B cell (primary cell): ENCODE data around the gene ANGPTL8. TPM values are rescaled to one million over a fixed set of nuclear protein-coding genes. Genes with fewer than 3 reads are reported as not detected.

ENCODE experiments used
- ATAC-seq: fragments of 200-7000 bp; cut with Tn5 transposase; one replicate; pipeline ENCODE4 v1.10.0; 2021; ENCODE audit warnings: low read depth, mild to moderate bottlenecking, moderate number of reproducible peaks, moderate library complexity
- CTCF ChIA-PET: fragments of 350-600 bp; sonication (Branson Sonifier 250); formaldehyde crosslinking; loops from one replicate; lab custom pipeline; 2021; ENCODE audit warnings: antibody characterized with exemption, inconsistent platforms; lab: Charles Lee
- POLR2A ChIA-PET: fragments of 350-600 bp; sonication (Branson Sonifier 250); formaldehyde crosslinking; loops from one replicate; lab custom pipeline; 2021; ENCODE audit warnings: antibody characterized with exemption; lab: Charles Lee
- DNase-seq: peaks from one replicate; pipeline ENCODE4 v3.0.0; 2013
- H2AFZ ChIP-seq: 2 replicates; pipeline ENCODE4 v1.6.1; 2012; ENCODE audit warnings: mild to moderate bottlenecking, low read depth, low read length; ENCODE audit not compliant: insufficient read depth, poor library complexity, severe bottlenecking
- H3K27ac ChIP-seq, 2 donors: 1 replicate in 1 of 2; 2 replicates in 1 of 2; pipeline ENCODE4 v1.5.1; 2012 to 2013; ENCODE audit warnings: low read length in 2 of 2, mild to moderate bottlenecking in 2 of 2, moderate library complexity in 1 of 2
- H3K27me3 ChIP-seq, 4 experiments: fragments of 200-600 bp in 1 of 4; sonication (generic) in 1 of 4; replicated peaks in 1 of 4; 1 replicate in 2 of 4; 2 replicates in 2 of 4; pipeline versions ENCODE4 v1.6.1 to v1.7.0; 2013 to 2016; ENCODE audit warnings: low read length in 3 of 4, mild to moderate bottlenecking in 2 of 4, mixed read lengths in 1 of 4, moderate library complexity in 1 of 4; ENCODE audit not compliant: insufficient read depth in 4 of 4, control insufficient read depth in 3 of 4; ENCODE audit errors: control extremely low read depth in 1 of 4
- H3K36me3 ChIP-seq, 2 experiments: replicated peaks in 1 of 2; 1 replicate in 1 of 2; 2 replicates in 1 of 2; pipeline versions ENCODE4 v1.6.1 to v1.7.1; 2013; ENCODE audit warnings: low read length in 1 of 2; ENCODE audit not compliant: insufficient read depth in 2 of 2, control insufficient read depth in 1 of 2; ENCODE audit errors: control extremely low read depth in 1 of 2, extremely low read depth in 1 of 2
- H3K4me1 ChIP-seq, 2 donors: fragments of 200-600 bp in 1 of 2; sonication (generic) in 1 of 2; 1 replicate in 1 of 2; 2 replicates in 1 of 2; pipeline versions ENCODE4 v1.5.1 to v1.6.1; 2013 to 2017; ENCODE audit warnings: low read length in 2 of 2; ENCODE audit not compliant: control insufficient read depth in 2 of 2, insufficient read depth in 2 of 2
- H3K4me2 ChIP-seq: replicated peaks from 2 replicates; pipeline ENCODE3; 2012; ENCODE audit warnings: mild to moderate bottlenecking, low read depth, low read length; ENCODE audit not compliant: poor library complexity, severe bottlenecking
- H3K4me3 ChIP-seq, 5 experiments: fragments of 200-600 bp in 1 of 5; sonication (generic) in 1 of 5; 1 replicate in 3 of 5; 2 replicates in 2 of 5; pipeline versions ENCODE4 v1.5.1 to v1.7.0; 2011 to 2016; ENCODE audit warnings: low read length in 4 of 5, mild to moderate bottlenecking in 4 of 5, low read depth in 2 of 5, control low read depth in 1 of 5, moderate library complexity in 1 of 5; ENCODE audit not compliant: insufficient read depth in 1 of 5; ENCODE audit errors: control extremely low read depth in 1 of 5, extremely low read depth in 1 of 5
- H3K79me2 ChIP-seq: fragments of 200-600 bp; sonication (generic); one replicate; pipeline ENCODE4 v1.6.0; 2016; ENCODE audit warnings: low read length; ENCODE audit not compliant: control insufficient read depth, insufficient read depth
- H3K9ac ChIP-seq: fragments of 200-600 bp; sonication (generic); 2 replicates; pipeline ENCODE4 v1.6.1; 2017; ENCODE audit warnings: mild to moderate bottlenecking, low read length, moderate library complexity
- H3K9me3 ChIP-seq, 3 donors: one replicate each; pipeline versions ENCODE4 v1.6.1 to v1.7.1; 2013; ENCODE audit warnings: low read length in 2 of 3; ENCODE audit not compliant: control insufficient read depth in 2 of 3, insufficient read depth in 1 of 3; ENCODE audit errors: control extremely low read depth in 1 of 3
- H4K20me1 ChIP-seq: 2 replicates; pipeline ENCODE4 v1.6.0; 2012; ENCODE audit warnings: mild to moderate bottlenecking, low read length; ENCODE audit not compliant: insufficient read depth, control insufficient read depth, poor library complexity, severe bottlenecking
- H3K27ac Mint-ChIP-seq: one replicate; pipeline ENCODE4 v1.8.0; 2021; ENCODE audit warnings: mixed read lengths
- H3K27me3 Mint-ChIP-seq: one replicate; pipeline ENCODE4 v1.8.0; 2021; ENCODE audit warnings: mixed read lengths
- H3K4me1 Mint-ChIP-seq: one replicate; pipeline ENCODE4 v1.8.0; 2021; ENCODE audit warnings: mixed read lengths
- H3K4me3 Mint-ChIP-seq: one replicate; pipeline ENCODE4 v1.8.0; 2021; ENCODE audit warnings: mixed read lengths
- H3K9me3 Mint-ChIP-seq: one replicate; pipeline ENCODE4 v1.8.0; 2022; ENCODE audit warnings: mixed read lengths; ENCODE audit not compliant: insufficient read depth
- CTCF ChIP-seq: fragments of 200-600 bp; IDR thresholded peaks from one replicate; pipeline ENCODE4 v1.8.0; 2022; ENCODE audit warnings: antibody characterized with exemption, mild to moderate bottlenecking
- EZH2 ChIP-seq: IDR thresholded peaks from 2 replicates; pipeline ENCODE4 v1.6.1; 2012; ENCODE audit warnings: borderline replicate concordance, low read depth, mild to moderate bottlenecking, moderate library complexity, low read length; ENCODE audit not compliant: insufficient read depth, poor library complexity, severe bottlenecking
- WGBS: methylation state at CpG from one replicate; pipeline ENCODE4 v1.1.5; 2013; ENCODE audit warnings: missing lambda C conversion rate; ENCODE audit not compliant: insufficient coverage; 5-methylcytosine and 5-hydroxymethylcytosine counted together
- intact Hi-C: fragments of 100-400 bp; cut with micrococcal nuclease; formaldehyde crosslinking; loops from one replicate; pipeline ENCODE4 v1.10.0; 2022
- polyA plus RNA-seq: library from polyadenylated mRNA; depleted of rRNA; stranded (reverse); fragments of >200 nt; gene quantifications from 2 replicates; pipeline ENCODE4 v1.2.3, GENCODE V29; 2012
- total RNA-seq, 2 donors: library from RNA; stranded (reverse); fragments of 120-200 nt in 1 of 2; gene quantifications; 1 replicate in 1 of 2; 2 replicates in 1 of 2; pipeline versions ENCODE4 v1.2.3 to v1.2.4, GENCODE V29; 2013 to 2022

The ANGPTL8 gene
- total and polyA plus RNA-seq, 2 donors (not counting 1 experiment from before 2014, with no cell fraction given), result not detected

DNA sequence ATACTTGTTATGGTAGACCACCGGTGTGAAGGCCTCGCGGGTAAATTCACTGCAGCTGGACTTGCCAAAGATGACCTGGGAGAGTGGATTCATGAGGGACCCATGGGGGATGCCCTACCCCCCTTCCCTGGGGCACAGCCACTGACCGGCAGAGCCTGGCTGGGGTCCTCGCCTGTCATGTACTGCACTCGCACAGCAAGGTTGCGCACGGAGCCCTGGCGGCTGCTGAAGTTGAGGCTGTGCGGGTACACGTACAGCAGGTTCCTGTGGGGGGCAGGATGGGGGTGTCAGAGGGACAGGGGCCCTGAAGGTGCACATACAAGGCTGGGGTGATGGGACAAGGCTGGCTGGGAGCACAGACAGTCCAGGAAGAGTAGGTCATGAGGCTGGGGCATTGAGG is 1.4 kb upstream of the ANGPTL8 start:
- 93% methylated on average over 11 of the region's 11 CpGs for WGBS
- no peaks in the 10 kb centered on the region for H3K36me3 ChIP-seq

More for the DNA sequence above, 1.4 kb upstream of the ANGPTL8 start:
- POLR2A ChIA-PET, result no interaction called here
- ATAC-seq (no peak), DNase-seq (no peak)
- Histone ChIP-seq H3K9ac (no peak overlapping the region), H2AFZ (no peak overlapping the region), H3K79me2 (no peaks in the 10 kb centered on the region), H3K4me3 (no peak overlapping the region), H3K27ac (no peak overlapping the region), H3K27me3 (no peaks in the 10 kb centered on the region), H3K4me1 (no peaks in the 10 kb centered on the region), H3K4me2 (no peak overlapping the region), H3K9me3 (peaks cover 0 to 33% (median 12%) of the 10 kb centered on the region in 3 donors), H4K20me1 (no peaks in the 10 kb centered on the region)
- no peak for TF ChIP-seq EZH2
- TF ChIP-seq CTCF, result no peak
- intact Hi-C loops, result no loop called here
- Mint-ChIP-seq H3K27ac (no peak overlapping the region), H3K9me3 (peaks cover 4% of the 10 kb centered on the region), H3K4me3 (no peak overlapping the region), H3K4me1 (no peaks in the 10 kb centered on the region), H3K27me3 (no peaks in the 10 kb centered on the region)
- CTCF ChIA-PET, result no interaction called here
